ENCODE results near the gene GOLGA6L26. TPM values are rescaled to one million over a fixed set of nuclear protein-coding genes. Genes with fewer than 3 reads are reported as not detected.
"Not testable (repeated sequence)": the region's sequence is repeated elsewhere in the genome, so short reads cannot be mapped to it uniquely, and the experiment has no call there.

GOLGA6L26 gene
- total RNA-seq, 2 experiments from 2014 or later, result not detected

DNA sequence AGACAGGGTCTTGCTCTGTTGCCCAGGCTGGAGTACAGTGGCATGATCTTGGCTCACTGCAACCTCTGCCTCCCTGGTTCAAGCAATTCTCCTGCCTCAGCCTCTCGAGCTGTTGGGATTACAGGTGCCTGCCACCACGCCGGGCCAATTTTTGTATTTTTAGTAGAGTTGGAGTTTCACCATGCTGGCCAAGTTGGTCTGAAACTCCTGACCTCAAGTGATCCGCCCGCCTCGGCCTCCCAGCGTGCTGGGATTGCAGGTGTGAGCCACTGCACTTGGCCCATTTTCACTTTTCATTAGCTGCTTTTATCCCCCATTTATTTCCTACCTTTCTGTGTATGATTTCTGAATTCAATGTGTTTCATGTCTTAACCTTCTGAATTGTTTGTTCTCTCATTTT, 28.1 kb downstream of the GOLGA6L26 start:
- H3K36me3 Mint-ChIP-seq; H3K27ac Mint-ChIP-seq; POLR2A ChIA-PET; H3K9me3 Mint-ChIP-seq; ATAC-seq (ENCODE audit: low read depth); H3K4me3 Mint-ChIP-seq; DNase-seq; H3K27me3 Mint-ChIP-seq: not testable (repeated sequence)
- peaks cover 20% of the 10 kb centered on the region for H3K4me1 Mint-ChIP-seq

- Mint-ChIP-seq H3K4me1 (peaks cover 20% of the 10 kb centered on the region), H3K4me3 (peak overlapping the region; percentile 99), H3K27ac (peak overlapping the region; percentile 71)
- H3K27me3 Mint-ChIP-seq; DNase-seq; H3K36me3 Mint-ChIP-seq; ATAC-seq (ENCODE audit: low read depth); H3K9me3 Mint-ChIP-seq; POLR2A ChIA-PET: not testable (repeated sequence)
Observed at GRCh38 chr15:23304805-23305204, 29.2 kb downstream of the GOLGA6L26 start.

DNA sequence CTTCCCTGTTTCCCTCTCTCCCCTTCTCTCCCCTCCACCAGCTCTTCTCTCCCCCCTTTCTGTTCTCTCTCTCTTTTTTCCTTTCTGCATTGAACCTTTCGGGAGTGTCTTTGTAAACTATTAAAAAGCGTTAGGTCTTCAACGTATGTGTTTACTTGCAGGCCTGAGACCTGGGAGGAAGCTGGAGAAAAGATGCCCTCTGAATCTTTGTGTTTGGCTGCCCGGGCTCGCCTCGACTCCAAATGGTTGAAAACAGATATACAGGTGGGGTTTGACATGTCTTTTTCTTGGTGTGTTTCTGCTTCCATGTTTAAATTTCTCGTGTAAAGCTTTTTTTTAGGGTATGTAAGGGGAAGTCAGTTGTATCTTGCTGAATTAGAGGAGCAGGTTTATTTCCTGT, 29.7 kb downstream of the GOLGA6L26 start:
- H3K9me3 Mint-ChIP-seq; H3K36me3 Mint-ChIP-seq; ATAC-seq (ENCODE audit: low read depth); POLR2A ChIA-PET; H3K27me3 Mint-ChIP-seq; DNase-seq: not testable (repeated sequence)
- H3K4me3 Mint-ChIP-seq, result peak overlapping the region; percentile 99
- peaks cover 20% of the 10 kb centered on the region for H3K4me1 Mint-ChIP-seq
- H3K27ac Mint-ChIP-seq, result peak overlapping the region; percentile 94

- H3K27me3 Mint-ChIP-seq; H3K9me3 Mint-ChIP-seq; ATAC-seq (ENCODE audit: low read depth); H3K36me3 Mint-ChIP-seq; POLR2A ChIA-PET: not testable (repeated sequence)
- peak; percentile 65 for DNase-seq
- Mint-ChIP-seq H3K27ac (peak overlapping the region; percentile 94), H3K4me1 (peaks cover 20% of the 10 kb centered on the region), H3K4me3 (peak overlapping the region; percentile 99)
Observed at GRCh38 chr15:23303654-23304053, 30.3 kb downstream of the GOLGA6L26 start.

DNA sequence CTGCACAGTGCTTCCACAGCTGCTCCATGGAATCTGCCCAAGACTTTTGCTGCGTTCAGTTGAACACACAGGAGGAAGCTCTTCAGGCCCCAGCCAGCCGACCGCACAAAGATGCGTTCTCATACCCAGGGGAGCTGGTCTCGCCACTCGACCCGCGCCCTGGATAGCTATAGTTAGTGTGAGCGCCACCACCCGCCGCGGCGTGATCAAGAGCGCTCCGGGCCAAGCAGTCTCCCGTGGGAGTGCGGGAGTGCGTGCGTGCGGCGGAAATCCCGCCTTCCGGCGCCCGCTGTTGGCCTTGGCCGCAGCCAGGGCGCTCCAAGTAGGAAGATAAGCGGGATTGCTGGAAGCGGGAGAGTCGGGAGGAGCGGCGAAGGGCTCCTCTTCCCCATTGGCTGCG, 30.8 kb downstream of the GOLGA6L26 start:
- H3K27me3 Mint-ChIP-seq, H3K27ac Mint-ChIP-seq, H3K4me3 Mint-ChIP-seq, DNase-seq, H3K9me3 Mint-ChIP-seq, POLR2A ChIA-PET, H3K36me3 Mint-ChIP-seq: not testable (repeated sequence)
- peak; percentile 74 for ATAC-seq (ENCODE audit: low read depth)
- H3K4me1 Mint-ChIP-seq, result peaks cover 20% of the 10 kb centered on the region

Other genes with a start within 250 kb of the GOLGA6L26 start
- gene GOLGA6L1, start 197.4 kb downstream of the GOLGA6L26 start, total RNA-seq, result not detected
- gene GOLGA8S, start 20.6 kb upstream of the GOLGA6L26 start, total RNA-seq, result 1 to 10 TPM; 1.2 to 1.3 TPM
- not detected for gene GOLGA6L2, start 113.0 kb upstream of the GOLGA6L26 start, total RNA-seq
- gene MKRN3, start 231.5 kb upstream of the GOLGA6L26 start, total RNA-seq, result 1 to 10 TPM; 2.9 to 3.0 TPM

Measured in activated naive CD8-positive, alpha-beta T cell treated with anti-CD3 and anti-CD28 coated beads, Interleukin-2, amount 10 ng/mL, durations not matched to agents 7 days and 5 days (primary cell).